Liver (tissue), 9 donors: ENCODE data around the gene PDK4. TPM values are rescaled to one million over a fixed set of nuclear protein-coding genes. Genes with fewer than 3 reads are reported as not detected.

ENCODE experiments used
- DNase-seq: peaks from one replicate; pipeline ENCODE4 v3.0.0-alpha.2; 2017; ENCODE audit warnings: low spot score
- H3K27ac ChIP-seq, 2 donors: one replicate each; pipeline ENCODE4 v1.7.0; 2013; ENCODE audit warnings: inconsistent platforms in 2 of 2, low read length in 2 of 2, control low read depth in 1 of 2, low read depth in 1 of 2, mild to moderate bottlenecking in 1 of 2
- H3K27me3 ChIP-seq, 4 donors: one replicate each; pipeline versions ENCODE4 v1.6.1 to v1.7.0; 2013; ENCODE audit warnings: low read length in 3 of 4, inconsistent platforms in 1 of 4, mild to moderate bottlenecking in 1 of 4, moderate library complexity in 1 of 4; ENCODE audit not compliant: control insufficient read depth in 4 of 4, insufficient read depth in 4 of 4
- H3K36me3 ChIP-seq, 4 donors: one replicate each; pipeline versions ENCODE4 v1.6.1 to v1.7.0; 2013; ENCODE audit warnings: low read length in 3 of 4, mild to moderate bottlenecking in 3 of 4, low read depth in 1 of 4, moderate library complexity in 1 of 4; ENCODE audit not compliant: control insufficient read depth in 4 of 4, insufficient read depth in 3 of 4
- H3K4me1 ChIP-seq, 4 donors: one replicate each; pipeline versions ENCODE4 v1.6.1 to v1.7.0; 2013; ENCODE audit warnings: low read length in 3 of 4, mild to moderate bottlenecking in 3 of 4, moderate library complexity in 1 of 4; ENCODE audit not compliant: control insufficient read depth in 4 of 4, insufficient read depth in 4 of 4
- H3K4me3 ChIP-seq, 3 donors: one replicate each; pipeline versions ENCODE4 v1.6.1 to v1.7.0; 2013; ENCODE audit warnings: low read length in 3 of 3, control low read depth in 1 of 3, low read depth in 1 of 3, mild to moderate bottlenecking in 1 of 3
- H3K9ac ChIP-seq, 2 donors: one replicate each; pipeline ENCODE4 v1.7.0; 2013; ENCODE audit warnings: low read length in 2 of 2, mild to moderate bottlenecking in 2 of 2, moderate library complexity in 2 of 2, control low read depth in 1 of 2, low read depth in 1 of 2
- H3K9me3 ChIP-seq, 4 donors: one replicate each; pipeline versions ENCODE4 v1.6.1 to v1.7.0; 2013; ENCODE audit warnings: low read length in 3 of 4; ENCODE audit not compliant: control insufficient read depth in 4 of 4
- EGR1 ChIP-seq, 2 donors: IDR thresholded peaks; 2 replicates each; pipeline ENCODE4 v1.6.1; 2016 to 2018; ENCODE audit warnings: antibody characterized with exemption in 2 of 2, low read depth in 2 of 2
- FOXA1 ChIP-seq: IDR thresholded peaks from 2 replicates; pipeline ENCODE4 v1.6.1; 2016; ENCODE audit warnings: antibody characterized with exemption
- FOXA2 ChIP-seq: IDR thresholded peaks from 2 replicates; pipeline ENCODE4 v1.6.1; 2016; ENCODE audit warnings: antibody characterized with exemption
- GABPA ChIP-seq, 2 donors: IDR thresholded peaks in 1 of 2; conservative IDR thresholded peaks in 1 of 2; 2 replicates each; pipeline ENCODE4 v1.6.1; 2016; ENCODE audit warnings: antibody characterized with exemption in 2 of 2, mild to moderate bottlenecking in 1 of 2, moderate library complexity in 1 of 2
- HNF4A ChIP-seq, 2 donors: conservative IDR thresholded peaks; 2 replicates each; pipeline ENCODE4 v1.6.1; 2016; ENCODE audit warnings: antibody characterized with exemption in 2 of 2, mild to moderate bottlenecking in 2 of 2
- HNF4G ChIP-seq: IDR thresholded peaks from 2 replicates; pipeline ENCODE4 v1.6.1; 2016; ENCODE audit warnings: antibody characterized with exemption
- JUND ChIP-seq, 2 donors: IDR thresholded peaks; 2 replicates each; pipeline ENCODE4 v1.6.1; 2016; ENCODE audit warnings: antibody characterized with exemption in 2 of 2
- MAX ChIP-seq: IDR thresholded peaks from 2 replicates; pipeline ENCODE4 v1.6.1; 2016; ENCODE audit warnings: antibody characterized with exemption
- NR2F2 ChIP-seq: IDR thresholded peaks from 2 replicates; pipeline ENCODE4 v1.6.1; 2016; ENCODE audit warnings: antibody characterized with exemption
- RAD21 ChIP-seq, 2 donors: IDR thresholded peaks; 2 replicates each; pipeline ENCODE4 v1.6.1; 2016; ENCODE audit warnings: antibody characterized with exemption in 2 of 2, mild to moderate bottlenecking in 2 of 2
- RXRA ChIP-seq, 2 donors: IDR thresholded peaks; 2 replicates each; pipeline ENCODE4 v1.6.1; 2017 to 2018; ENCODE audit warnings: antibody characterized with exemption in 2 of 2, mild to moderate bottlenecking in 1 of 2
- SP1 ChIP-seq: IDR thresholded peaks from 2 replicates; pipeline ENCODE4 v1.6.1; 2018; ENCODE audit warnings: antibody characterized with exemption, mild to moderate bottlenecking
- TAF1 ChIP-seq: conservative IDR thresholded peaks from 2 replicates; pipeline ENCODE4 v1.6.1; 2016; ENCODE audit warnings: antibody characterized with exemption, mild to moderate bottlenecking
- YY1 ChIP-seq: IDR thresholded peaks from 2 replicates; pipeline ENCODE4 v1.6.1; 2016; ENCODE audit warnings: antibody characterized with exemption, mild to moderate bottlenecking
- WGBS: extraction: QIAGEN DNeasy Blood & Tissue Kit; methylation state at CpG from one replicate; pipeline ENCODE4 v1.1.7; 2013; 5-methylcytosine and 5-hydroxymethylcytosine counted together
- polyA plus RNA-seq, 2 donors: library from polyadenylated mRNA; stranded (reverse) in 1 of 2; unstranded in 1 of 2; fragments of 200-250 nt in 1 of 2; fragments of >200 nt in 1 of 2; fragmentation: Nextera tagmentation in 1 of 2; extraction: Ambion mirVana in 1 of 2; gene quantifications; one replicate each; pipeline versions ENCODE4 v1.2.1 to v1.2.3, GENCODE V29; 2013 to 2015
- total RNA-seq, 2 donors: library from RNA; depleted of rRNA; stranded (reverse); fragments of >200 nt; gene quantifications; one replicate each; pipeline ENCODE4 v1.2.3, GENCODE V29; 2014
- TF ChIP-seq, protein P1 (sequence below): IDR thresholded peaks from 2 replicates; pipeline ENCODE4 v1.6.1; 2016; ENCODE audit warnings: antibody characterized with exemption
- TF ChIP-seq, protein P2 (sequence below): IDR thresholded peaks from 2 replicates; pipeline ENCODE4 v1.6.1; 2016; ENCODE audit warnings: antibody characterized with exemption, mild to moderate bottlenecking
- TF ChIP-seq, protein P3 (sequence below): IDR thresholded peaks from 2 replicates; pipeline ENCODE4 v1.6.1; 2016; ENCODE audit warnings: antibody characterized with exemption
- TF ChIP-seq, protein P4 (sequence below): fragments of 150-350 bp; IDR thresholded peaks from 2 replicates; pipeline ENCODE4 v1.5.1; 2017; ENCODE audit warnings: improper control_type of control experiment, low read depth, low read length; ENCODE audit not compliant: missing input control
- donor health status: healthy.
- donor health status: healthy.
- donor health status: healthy.
- donor health status: healthy.
- donor health status: healthy.

The PDK4 gene
- total and polyA plus RNA-seq, 4 donors, result 6.3 to 116 (median 50.0) TPM

GRCh38 chr7:95636140-95636940 lies 40.0 kb upstream of the PDK4 start:
- no peaks in the 10 kb centered on the region for H3K9me3 ChIP-seq
- DNase-seq, result no peak

DNA sequence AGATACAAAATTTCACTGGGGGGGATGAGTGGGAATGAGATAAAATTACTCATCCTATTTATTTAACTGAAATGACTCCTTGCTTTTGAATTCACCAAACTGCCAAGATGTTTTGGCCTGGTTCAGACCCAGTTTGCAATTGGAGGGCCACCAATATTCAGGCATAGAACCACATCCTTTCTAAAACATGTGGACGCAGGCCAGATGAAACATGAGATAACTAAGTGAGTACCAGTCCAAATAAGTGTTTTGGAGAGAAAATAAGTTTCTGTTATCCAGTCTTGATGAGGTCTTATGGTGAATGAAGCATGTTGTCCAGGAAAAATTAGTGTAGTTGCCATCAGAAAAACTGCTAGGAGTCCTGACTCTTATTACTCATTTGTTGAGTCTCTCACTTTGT lies 36.3 kb upstream of the PDK4 start:
- H3K9ac ChIP-seq, result no peak overlapping the region
- no peak overlapping the region for H3K27ac ChIP-seq
- 0% methylated on average over 1 of the region's 1 CpG for WGBS

More at GRCh38 chr7:95636140-95636940, 40.0 kb upstream of the PDK4 start:
- Histone ChIP-seq H3K27me3 (no peaks in the 10 kb centered on the region), H3K4me3 (no peak overlapping the region), H3K9ac (no peak overlapping the region), H3K27ac (no peak overlapping the region), H3K4me1 (no peaks in the 10 kb centered on the region), H3K36me3 (no peaks in the 10 kb centered on the region)
- TF ChIP-seq MAX (no peak), TAF1 (no peak), HNF4G (no peak), JUND (IDR thresholded peaks at IDR 0.05) (no peak)
- TF ChIP-seq, protein P1, sequence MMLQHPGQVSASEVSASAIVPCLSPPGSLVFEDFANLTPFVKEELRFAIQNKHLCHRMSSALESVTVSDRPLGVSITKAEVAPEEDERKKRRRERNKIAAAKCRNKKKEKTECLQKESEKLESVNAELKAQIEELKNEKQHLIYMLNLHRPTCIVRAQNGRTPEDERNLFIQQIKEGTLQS, result no peak
- 77% methylated on average over 2 of the region's 2 CpGs for WGBS

More for the DNA sequence above, 36.3 kb upstream of the PDK4 start:
- no peak overlapping the region for H3K4me3 ChIP-seq
- no peaks in the 10 kb centered on the region for H3K9me3 ChIP-seq
- H3K36me3 ChIP-seq, result no peaks in the 10 kb centered on the region
- H3K4me1 ChIP-seq, result peaks cover 0 to 2% (median 0%) of the 10 kb centered on the region in 4 donors
- no peak for DNase-seq
- H3K27me3 ChIP-seq, result no peaks in the 10 kb centered on the region
- no peak for TF ChIP-seq FOXA2
- no peak for TF ChIP-seq RAD21 (IDR thresholded peaks at IDR 0.05)
- no peak for TF ChIP-seq MAX
- no peak for TF ChIP-seq YY1
- TF ChIP-seq, protein P2, sequence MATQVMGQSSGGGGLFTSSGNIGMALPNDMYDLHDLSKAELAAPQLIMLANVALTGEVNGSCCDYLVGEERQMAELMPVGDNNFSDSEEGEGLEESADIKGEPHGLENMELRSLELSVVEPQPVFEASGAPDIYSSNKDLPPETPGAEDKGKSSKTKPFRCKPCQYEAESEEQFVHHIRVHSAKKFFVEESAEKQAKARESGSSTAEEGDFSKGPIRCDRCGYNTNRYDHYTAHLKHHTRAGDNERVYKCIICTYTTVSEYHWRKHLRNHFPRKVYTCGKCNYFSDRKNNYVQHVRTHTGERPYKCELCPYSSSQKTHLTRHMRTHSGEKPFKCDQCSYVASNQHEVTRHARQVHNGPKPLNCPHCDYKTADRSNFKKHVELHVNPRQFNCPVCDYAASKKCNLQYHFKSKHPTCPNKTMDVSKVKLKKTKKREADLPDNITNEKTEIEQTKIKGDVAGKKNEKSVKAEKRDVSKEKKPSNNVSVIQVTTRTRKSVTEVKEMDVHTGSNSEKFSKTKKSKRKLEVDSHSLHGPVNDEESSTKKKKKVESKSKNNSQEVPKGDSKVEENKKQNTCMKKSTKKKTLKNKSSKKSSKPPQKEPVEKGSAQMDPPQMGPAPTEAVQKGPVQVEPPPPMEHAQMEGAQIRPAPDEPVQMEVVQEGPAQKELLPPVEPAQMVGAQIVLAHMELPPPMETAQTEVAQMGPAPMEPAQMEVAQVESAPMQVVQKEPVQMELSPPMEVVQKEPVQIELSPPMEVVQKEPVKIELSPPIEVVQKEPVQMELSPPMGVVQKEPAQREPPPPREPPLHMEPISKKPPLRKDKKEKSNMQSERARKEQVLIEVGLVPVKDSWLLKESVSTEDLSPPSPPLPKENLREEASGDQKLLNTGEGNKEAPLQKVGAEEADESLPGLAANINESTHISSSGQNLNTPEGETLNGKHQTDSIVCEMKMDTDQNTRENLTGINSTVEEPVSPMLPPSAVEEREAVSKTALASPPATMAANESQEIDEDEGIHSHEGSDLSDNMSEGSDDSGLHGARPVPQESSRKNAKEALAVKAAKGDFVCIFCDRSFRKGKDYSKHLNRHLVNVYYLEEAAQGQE, result no peak
- no peak for TF ChIP-seq EGR1 (IDR thresholded peaks at IDR 0.05; ENCODE audit: low read depth in 2 of 2)
- no peak for TF ChIP-seq FOXA1
- TF ChIP-seq NR2F2, result no peak
- no peak for TF ChIP-seq GABPA (IDR thresholded peaks at IDR 0.05 in 1 of 2, conservative IDR thresholded peaks at IDR 0.05 in 1 of 2)
- TF ChIP-seq, protein P3, sequence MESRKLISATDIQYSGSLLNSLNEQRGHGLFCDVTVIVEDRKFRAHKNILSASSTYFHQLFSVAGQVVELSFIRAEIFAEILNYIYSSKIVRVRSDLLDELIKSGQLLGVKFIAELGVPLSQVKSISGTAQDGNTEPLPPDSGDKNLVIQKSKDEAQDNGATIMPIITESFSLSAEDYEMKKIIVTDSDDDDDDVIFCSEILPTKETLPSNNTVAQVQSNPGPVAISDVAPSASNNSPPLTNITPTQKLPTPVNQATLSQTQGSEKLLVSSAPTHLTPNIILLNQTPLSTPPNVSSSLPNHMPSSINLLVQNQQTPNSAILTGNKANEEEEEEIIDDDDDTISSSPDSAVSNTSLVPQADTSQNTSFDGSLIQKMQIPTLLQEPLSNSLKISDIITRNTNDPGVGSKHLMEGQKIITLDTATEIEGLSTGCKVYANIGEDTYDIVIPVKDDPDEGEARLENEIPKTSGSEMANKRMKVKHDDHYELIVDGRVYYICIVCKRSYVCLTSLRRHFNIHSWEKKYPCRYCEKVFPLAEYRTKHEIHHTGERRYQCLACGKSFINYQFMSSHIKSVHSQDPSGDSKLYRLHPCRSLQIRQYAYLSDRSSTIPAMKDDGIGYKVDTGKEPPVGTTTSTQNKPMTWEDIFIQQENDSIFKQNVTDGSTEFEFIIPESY, result no peak
- TF ChIP-seq, protein P1, result no peak
- TF ChIP-seq SP1, result no peak
- no peak for TF ChIP-seq HNF4G
- TF ChIP-seq TAF1, result no peak
- TF ChIP-seq HNF4A (conservative IDR thresholded peaks at IDR 0.05), result no peak
- no peak for TF ChIP-seq RXRA (IDR thresholded peaks at IDR 0.05)
- TF ChIP-seq, protein P4, sequence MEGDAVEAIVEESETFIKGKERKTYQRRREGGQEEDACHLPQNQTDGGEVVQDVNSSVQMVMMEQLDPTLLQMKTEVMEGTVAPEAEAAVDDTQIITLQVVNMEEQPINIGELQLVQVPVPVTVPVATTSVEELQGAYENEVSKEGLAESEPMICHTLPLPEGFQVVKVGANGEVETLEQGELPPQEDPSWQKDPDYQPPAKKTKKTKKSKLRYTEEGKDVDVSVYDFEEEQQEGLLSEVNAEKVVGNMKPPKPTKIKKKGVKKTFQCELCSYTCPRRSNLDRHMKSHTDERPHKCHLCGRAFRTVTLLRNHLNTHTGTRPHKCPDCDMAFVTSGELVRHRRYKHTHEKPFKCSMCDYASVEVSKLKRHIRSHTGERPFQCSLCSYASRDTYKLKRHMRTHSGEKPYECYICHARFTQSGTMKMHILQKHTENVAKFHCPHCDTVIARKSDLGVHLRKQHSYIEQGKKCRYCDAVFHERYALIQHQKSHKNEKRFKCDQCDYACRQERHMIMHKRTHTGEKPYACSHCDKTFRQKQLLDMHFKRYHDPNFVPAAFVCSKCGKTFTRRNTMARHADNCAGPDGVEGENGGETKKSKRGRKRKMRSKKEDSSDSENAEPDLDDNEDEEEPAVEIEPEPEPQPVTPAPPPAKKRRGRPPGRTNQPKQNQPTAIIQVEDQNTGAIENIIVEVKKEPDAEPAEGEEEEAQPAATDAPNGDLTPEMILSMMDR, result no peak
- TF ChIP-seq JUND (IDR thresholded peaks at IDR 0.05), result no peak
